ENCODE results near the gene SLC1A1.

SLC1A1 gene

GRCh38 chr9:4617752-4618151, 127.5 kb downstream of the SLC1A1 start:
- no peak for TF ChIP-seq POLR2A (IDR thresholded peaks at IDR 0.05; ENCODE audit: low read depth, low read length)
- FAIRE-seq, result no peak

GRCh38 chr9:4618700-4619099, 128.4 kb downstream of the SLC1A1 start:
- TF ChIP-seq POLR2A (IDR thresholded peaks at IDR 0.05; ENCODE audit: low read depth, low read length), result no peak
- no peak for FAIRE-seq
- DNase-seq (ENCODE audit: insufficient read length, low spot score), result no peak

More at GRCh38 chr9:4617752-4618151, 127.5 kb downstream of the SLC1A1 start:
- DNase-seq (ENCODE audit: insufficient read length, low spot score), result no peak

GRCh38 chr9:4620057-4620765, 129.9 kb downstream of the SLC1A1 start:
- DNase-seq (ENCODE audit: insufficient read length, low spot score) (no peak), FAIRE-seq (no peak)
- no peak for TF ChIP-seq POLR2A (IDR thresholded peaks at IDR 0.05; ENCODE audit: low read depth, low read length)

GRCh38 chr9:4620881-4621555, 130.8 kb downstream of the SLC1A1 start:
- FAIRE-seq, result no peak
- no peak for DNase-seq (ENCODE audit: insufficient read length, low spot score)
- no peak for TF ChIP-seq POLR2A (IDR thresholded peaks at IDR 0.05; ENCODE audit: low read depth, low read length)

GRCh38 chr9:4622016-4622415, 131.7 kb downstream of the SLC1A1 start:
- FAIRE-seq, result no peak

GRCh38 chr9:4630836-4631235, 140.6 kb downstream of the SLC1A1 start:
- DNase-seq (ENCODE audit: insufficient read length, low spot score) (no peak), FAIRE-seq (peak; percentile 90)

More at GRCh38 chr9:4622016-4622415, 131.7 kb downstream of the SLC1A1 start:
- no peak for TF ChIP-seq POLR2A (IDR thresholded peaks at IDR 0.05; ENCODE audit: low read depth, low read length)
- no peak for DNase-seq (ENCODE audit: insufficient read length, low spot score)

More at GRCh38 chr9:4630836-4631235, 140.6 kb downstream of the SLC1A1 start:
- no peak for TF ChIP-seq POLR2A (IDR thresholded peaks at IDR 0.05; ENCODE audit: low read depth, low read length)
